Effector CD4-positive, alpha-beta T cell (primary cell): ENCODE measurements around the gene DISP2.
A peak's percentile ranks its signal among the peaks of the same experiment; 100 is the strongest.

ENCODE experiments used
- DNase-seq: peaks from one replicate; pipeline ENCODE4 v3.0.0-alpha.2; 2020

Gene DISP2

GRCh38 chr15:40344631-40345120 lies 13.3 kb upstream of the DISP2 start:
- DNase-seq = peak; percentile 65

GRCh38 chr15:40345225-40345866 lies 12.7 kb upstream of the DISP2 start:
- no peak for DNase-seq

DNA sequence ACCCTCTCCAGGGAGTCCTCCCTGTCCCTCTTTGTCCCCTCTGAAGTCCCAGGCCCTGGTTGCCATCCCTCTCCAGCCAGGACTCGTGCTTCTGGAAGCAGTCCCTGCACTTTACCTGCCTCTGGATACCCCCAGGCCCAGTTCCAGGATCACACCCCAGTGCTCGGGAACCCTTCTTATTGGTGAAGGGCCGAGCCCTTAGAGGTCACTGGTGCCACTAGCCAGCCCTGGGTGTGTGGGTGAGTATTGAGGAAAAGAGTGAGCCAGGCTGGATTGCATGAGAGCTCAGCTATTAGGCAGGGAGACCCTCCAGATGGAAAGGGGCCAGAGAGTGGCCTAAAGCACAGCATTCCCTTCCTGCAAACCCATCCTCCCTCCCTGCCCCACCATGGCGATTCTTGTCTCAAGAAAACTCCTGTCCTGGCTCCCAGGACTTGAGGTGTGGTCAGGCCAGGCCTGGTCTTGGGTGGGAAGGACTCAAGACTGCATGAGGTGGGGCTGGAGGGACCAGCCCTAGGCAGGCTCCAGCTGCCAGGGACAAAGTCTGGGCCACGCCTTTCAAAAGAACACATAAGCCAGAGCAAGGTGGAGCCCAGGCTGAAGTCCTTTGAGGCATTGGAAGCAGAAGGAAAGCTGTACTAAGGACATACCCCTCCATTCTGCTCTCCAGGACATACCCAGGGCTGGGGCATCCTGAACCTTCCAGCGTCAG lies 12.0 kb upstream of the DISP2 start:
- DNase-seq = no peak

GRCh38 chr15:40346579-40347558 lies 11.2 kb upstream of the DISP2 start:
- DNase-seq = no peak

GRCh38 chr15:40347559-40348473 lies 10.2 kb upstream of the DISP2 start:
- DNase-seq = no peak

GRCh38 chr15:40348474-40348870 lies 9.5 kb upstream of the DISP2 start:
- no peak for DNase-seq

DNA sequence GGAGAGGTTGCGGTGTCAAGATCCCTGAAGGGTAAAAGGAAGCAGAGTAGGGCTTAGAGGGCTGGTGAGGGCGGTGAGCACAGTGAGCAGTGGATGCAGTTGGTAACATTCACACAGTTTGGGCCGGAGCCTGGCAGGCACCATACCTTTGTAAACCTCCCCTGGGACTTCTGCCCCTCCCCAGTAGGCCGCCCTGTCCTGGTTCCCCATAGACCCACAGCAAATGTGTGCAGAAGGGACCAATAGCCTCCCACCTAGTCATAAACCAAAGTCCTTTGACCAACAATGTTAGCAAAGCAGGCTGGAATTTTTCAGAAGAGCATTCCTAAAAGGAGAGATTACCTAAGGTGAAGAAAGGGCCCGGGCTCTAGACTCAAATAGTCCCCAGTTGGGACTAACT lies 8.9 kb upstream of the DISP2 start:
- DNase-seq = no peak

DNA sequence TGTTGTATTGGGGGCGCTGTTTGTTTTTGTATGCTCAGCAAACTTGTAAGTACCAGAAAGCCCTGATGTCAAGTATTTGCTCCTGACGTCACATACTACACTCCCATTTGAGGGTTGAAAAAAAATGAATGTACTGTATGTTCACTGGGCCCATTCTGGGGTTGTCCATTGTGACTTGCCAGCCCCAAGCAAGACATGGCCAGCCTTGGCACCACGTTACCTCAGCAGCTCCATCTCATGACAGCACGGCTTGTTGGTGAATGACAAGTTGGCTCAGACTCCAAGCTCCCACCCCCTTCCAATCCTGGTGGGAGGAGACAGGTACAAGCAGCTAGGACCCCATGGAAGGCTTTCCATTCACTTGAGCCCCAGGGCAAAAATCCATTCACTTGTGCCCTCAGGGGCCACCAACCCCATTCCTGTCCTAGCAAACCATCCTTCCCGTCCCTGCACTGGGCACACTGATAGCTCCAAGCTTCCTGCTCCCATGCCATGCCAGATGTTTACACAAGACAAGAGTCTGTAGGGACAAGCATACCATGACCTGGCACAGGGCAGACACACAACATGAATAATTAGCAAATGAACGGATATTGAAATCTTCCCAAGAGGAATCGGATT lies 5.6 kb upstream of the DISP2 start:
- no peak for DNase-seq

DNA sequence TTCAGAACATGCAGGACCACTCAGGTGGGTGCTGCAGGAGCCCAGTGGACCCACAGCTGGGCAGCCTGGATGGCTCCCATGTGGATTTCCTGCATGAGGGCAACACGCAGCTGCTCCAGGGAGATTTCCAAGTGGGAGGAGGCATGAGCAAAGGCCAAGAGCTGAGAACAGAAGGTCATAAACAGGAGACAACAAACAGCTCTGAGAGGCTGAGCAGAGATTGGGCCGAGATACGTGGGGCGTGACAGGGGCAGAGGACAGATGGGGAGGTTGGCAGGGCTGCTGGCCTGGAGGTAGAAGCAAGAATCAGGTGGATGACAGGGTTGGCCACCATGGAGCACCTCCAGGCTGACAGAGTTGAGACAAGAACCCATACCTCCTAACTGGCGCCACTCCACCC lies 4.3 kb upstream of the DISP2 start:
- no peak for DNase-seq

DNA sequence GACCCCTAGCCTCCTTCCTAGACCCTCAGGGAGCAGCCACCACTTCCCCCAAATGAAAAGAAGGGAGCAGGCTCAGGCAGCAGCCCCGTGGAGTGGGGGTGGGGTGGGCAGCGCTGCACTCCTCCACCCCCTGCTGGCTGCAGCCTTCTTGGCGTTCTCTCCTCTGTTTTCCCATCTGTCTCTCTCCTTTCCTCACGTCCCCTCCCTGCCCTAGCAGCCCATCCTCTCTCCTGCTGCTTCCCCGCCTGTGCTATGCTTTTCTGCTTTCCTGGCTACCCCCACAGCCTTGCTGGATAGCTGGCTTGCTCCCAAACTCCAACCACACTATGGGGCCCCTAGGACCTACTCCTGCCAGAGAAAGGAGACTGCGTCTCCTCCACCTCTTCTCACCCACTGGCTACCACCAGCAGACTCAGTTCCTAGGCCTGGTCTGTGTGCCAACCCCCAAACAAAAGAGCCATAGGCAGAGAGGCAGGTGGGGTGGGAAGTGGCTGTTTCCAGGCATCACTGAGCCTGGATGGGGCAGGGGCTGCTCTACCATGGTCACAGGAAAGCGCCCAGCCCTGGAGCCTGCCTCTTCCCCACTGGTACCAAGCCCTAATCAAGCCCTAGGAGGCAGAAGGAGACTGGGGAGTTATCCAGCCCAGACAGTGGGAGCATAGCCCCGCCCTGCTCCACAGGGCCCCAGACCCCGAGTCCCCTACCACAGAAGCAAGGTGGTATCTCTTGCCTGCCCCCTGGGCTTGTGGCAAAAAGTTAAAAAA lies 3.4 kb upstream of the DISP2 start:
- DNase-seq = no peak

DNA sequence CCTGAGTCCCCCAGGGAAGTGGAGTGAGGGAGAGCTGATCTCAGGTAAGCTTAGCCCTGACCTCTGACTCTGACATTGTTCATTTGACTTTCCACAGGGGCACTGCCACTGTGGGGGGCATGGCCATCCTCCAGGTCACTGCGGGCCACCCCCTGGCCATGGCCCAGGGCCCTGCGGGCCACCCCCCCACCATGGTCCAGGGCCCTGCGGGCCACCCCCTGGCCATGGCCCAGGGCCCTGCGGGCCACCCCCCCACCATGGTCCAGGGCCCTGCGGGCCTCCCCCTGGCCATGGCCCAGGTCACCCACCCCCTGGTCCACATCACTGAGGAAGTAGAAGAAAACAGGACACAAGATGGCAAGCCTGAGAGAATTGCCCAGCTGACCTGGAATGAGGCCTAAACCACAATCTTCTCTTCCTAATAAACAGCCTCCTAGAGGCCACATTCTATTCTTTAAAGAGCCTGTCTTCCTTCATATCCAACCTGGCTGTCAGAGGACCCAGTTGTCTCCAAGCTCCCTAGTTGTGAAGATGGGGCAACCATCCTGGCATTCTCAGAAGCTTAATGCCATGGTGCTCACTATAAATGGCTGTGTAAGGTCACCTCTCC lies 1.9 kb upstream of the DISP2 start:
- no peak for DNase-seq

- no peak for DNase-seq
Observed at GRCh38 chr15:40357246-40357645, 773 bp upstream of the DISP2 start.

GRCh38 chr15:40358471-40359353 lies 693 bp downstream of the DISP2 start:
- DNase-seq = no peak

DNA sequence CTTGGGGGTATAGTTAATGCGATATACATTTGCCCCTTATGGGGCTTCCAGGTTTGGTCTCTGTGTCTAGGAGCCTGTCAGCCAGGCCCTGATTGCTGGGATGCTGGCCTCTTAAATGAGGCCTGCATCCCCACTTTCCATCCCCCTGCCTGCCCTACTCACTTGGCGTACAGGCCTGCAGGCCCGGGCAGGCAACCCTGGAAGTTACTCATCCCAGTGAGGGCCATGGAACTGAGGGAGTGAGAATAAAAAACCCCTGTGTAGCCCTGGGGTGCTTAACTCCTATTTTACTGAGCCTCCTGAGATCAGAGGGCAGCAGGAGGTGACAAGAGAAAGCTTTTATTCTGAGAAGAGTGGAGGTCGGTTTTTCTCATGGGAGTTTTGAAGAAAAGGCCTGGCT lies 2.0 kb downstream of the DISP2 start:
- no peak for DNase-seq

- no peak for DNase-seq
Observed at GRCh38 chr15:40361640-40362039, 3.6 kb downstream of the DISP2 start.

DNA sequence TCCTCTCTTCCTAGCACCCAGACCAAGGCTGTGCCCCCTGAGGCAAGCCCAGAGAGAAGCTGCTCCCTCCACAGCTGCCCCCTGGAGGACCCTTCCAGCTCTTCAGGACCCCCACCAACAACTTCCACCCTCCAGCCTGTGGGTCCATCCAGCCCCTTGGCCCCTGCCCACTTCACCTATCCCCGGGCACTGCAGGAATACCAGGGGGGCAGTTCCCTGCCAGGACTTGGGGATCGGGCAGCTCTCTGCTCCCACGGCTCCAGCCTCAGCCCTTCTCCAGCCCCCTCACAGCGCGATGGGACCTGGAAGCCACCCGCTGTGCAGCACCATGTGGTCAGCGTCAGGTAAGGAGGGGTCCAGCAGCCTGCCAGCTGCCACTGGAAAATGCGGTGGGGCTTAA lies 5.6 kb downstream of the DISP2 start:
- DNase-seq = no peak

- DNase-seq = no peak
Observed at GRCh38 chr15:40364251-40364650, 6.2 kb downstream of the DISP2 start.

- DNase-seq = no peak
Observed at GRCh38 chr15:40365016-40365415, 7.0 kb downstream of the DISP2 start.
